Trophoblast cell (in vitro differentiated cells and primary cell): Measurements from ENCODE around the gene CCNY.

Experiments used
- DNase-seq, 2 donors: peaks; one replicate each; pipeline ENCODE4 v3.0.0-alpha.2; 2016
- H2AFZ ChIP-seq: 2 replicates; pipeline ENCODE4 v1.6.1; 2013; ENCODE audit warnings: low read length, moderate library complexity, mild to moderate bottlenecking; ENCODE audit not compliant: insufficient read depth, poor library complexity
- H2AK5ac ChIP-seq: 2 replicates; pipeline ENCODE4 v1.6.1; 2013; ENCODE audit warnings: mild to moderate bottlenecking, low read length
- H2BK120ac ChIP-seq: 2 replicates; pipeline ENCODE4 v1.6.1; 2013; ENCODE audit warnings: low read length, mild to moderate bottlenecking, moderate library complexity; ENCODE audit not compliant: insufficient read depth, poor library complexity
- H2BK12ac ChIP-seq: 2 replicates; pipeline ENCODE4 v1.6.1; 2013; ENCODE audit warnings: mild to moderate bottlenecking, low read length, moderate library complexity
- H2BK5ac ChIP-seq: 2 replicates; pipeline ENCODE4 v1.6.1; 2013; ENCODE audit warnings: low read length, low read depth, moderate library complexity, mild to moderate bottlenecking; ENCODE audit not compliant: poor library complexity
- H3K14ac ChIP-seq: 2 replicates; pipeline ENCODE4 v1.6.1; 2013; ENCODE audit warnings: mild to moderate bottlenecking, low read length
- H3K18ac ChIP-seq: 2 replicates; pipeline ENCODE4 v1.6.1; 2013; ENCODE audit warnings: mild to moderate bottlenecking, low read length
- H3K23ac ChIP-seq: 2 replicates; pipeline ENCODE4 v1.6.1; 2013; ENCODE audit warnings: low read length
- H3K27ac ChIP-seq: 2 replicates; pipeline ENCODE4 v1.5.1; 2013; ENCODE audit warnings: low read depth, mild to moderate bottlenecking, inconsistent platforms, low read length, moderate library complexity
- H3K27me3 ChIP-seq: 2 replicates; pipeline ENCODE4 v1.6.1; 2013; ENCODE audit warnings: inconsistent platforms, mild to moderate bottlenecking, low read length, moderate library complexity; ENCODE audit not compliant: insufficient read depth
- H3K36me3 ChIP-seq, 2 experiments: 1 replicate in 1 of 2; 2 replicates in 1 of 2; pipeline ENCODE4 v1.6.1; 2013; ENCODE audit warnings: low read length in 2 of 2, mild to moderate bottlenecking in 2 of 2, moderate library complexity in 1 of 2; ENCODE audit not compliant: insufficient read depth in 2 of 2, control insufficient read depth in 1 of 2
- H3K4ac ChIP-seq: 2 replicates; pipeline ENCODE4 v1.6.1; 2013; ENCODE audit warnings: low read depth, mild to moderate bottlenecking, low read length, moderate library complexity
- H3K4me1 ChIP-seq, 2 experiments: 1 replicate in 1 of 2; 2 replicates in 1 of 2; pipeline ENCODE4 v1.6.1; 2013; ENCODE audit warnings: low read length in 2 of 2, mild to moderate bottlenecking in 2 of 2, moderate library complexity in 1 of 2; ENCODE audit not compliant: insufficient read depth in 2 of 2, control insufficient read depth in 1 of 2
- H3K4me2 ChIP-seq: 2 replicates; pipeline ENCODE4 v1.6.1; 2013; ENCODE audit warnings: inconsistent platforms, mild to moderate bottlenecking, low read length, moderate library complexity
- H3K4me3 ChIP-seq: 2 replicates; pipeline ENCODE4 v1.5.1; 2013; ENCODE audit warnings: mild to moderate bottlenecking, low read depth, low read length, inconsistent platforms
- H3K79me1 ChIP-seq: one replicate; pipeline ENCODE4 v1.6.1; 2013; ENCODE audit warnings: low read length
- H3K79me2 ChIP-seq: 2 replicates; pipeline ENCODE4 v1.6.1; 2013; ENCODE audit warnings: low read length, mild to moderate bottlenecking; ENCODE audit not compliant: control insufficient read depth, insufficient read depth, poor library complexity
- H3K9ac ChIP-seq: 2 replicates; pipeline ENCODE4 v1.6.1; 2013; ENCODE audit warnings: mild to moderate bottlenecking, low read length
- H3K9me3 ChIP-seq: 2 replicates; pipeline ENCODE4 v1.6.1; 2013; ENCODE audit warnings: low read depth, mild to moderate bottlenecking, control low read depth, inconsistent platforms, low read length; ENCODE audit not compliant: insufficient read depth
- H4K12ac ChIP-seq: 2 replicates; pipeline ENCODE4 v1.6.1; 2013; ENCODE audit warnings: low read depth, mild to moderate bottlenecking, low read length, moderate library complexity
- H4K8ac ChIP-seq: 2 replicates; pipeline ENCODE4 v1.6.1; 2013; ENCODE audit warnings: low read depth, mild to moderate bottlenecking, low read length, moderate library complexity
- H4K91ac ChIP-seq: one replicate; pipeline ENCODE4 v1.6.1; 2013; ENCODE audit warnings: low read depth, mild to moderate bottlenecking, low read length, moderate library complexity
- WGBS: extraction: QIAGEN DNeasy Blood & Tissue Kit; methylation state at CpG from one replicate; pipeline ENCODE4 v1.1.7; 2013; ENCODE audit warnings: missing lambda C conversion rate; ENCODE audit not compliant: insufficient read length, insufficient coverage; ENCODE audit errors: extremely low coverage; 5-methylcytosine and 5-hydroxymethylcytosine counted together

CCNY gene

DNA sequence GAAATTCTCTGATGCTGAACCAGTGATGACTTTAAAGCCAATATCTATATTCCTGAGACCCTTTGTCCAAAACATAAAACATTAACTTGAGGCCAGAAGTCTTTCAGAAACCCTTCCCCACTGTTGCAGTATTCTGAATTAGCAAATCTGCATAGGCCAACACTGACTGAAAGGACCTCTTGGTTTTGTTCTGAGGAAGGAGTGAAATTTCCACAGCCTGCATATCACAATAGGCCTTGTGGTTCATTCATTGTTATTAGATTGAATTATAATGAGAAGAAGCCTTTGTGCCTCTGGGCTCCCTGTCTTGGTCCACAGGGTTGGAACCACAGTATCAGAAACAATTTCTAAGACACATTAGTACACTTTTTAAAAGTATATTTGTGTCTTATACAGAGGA lies 90.3 kb downstream of the CCNY start:
- DNase-seq: no peak
- H4K8ac ChIP-seq: no peak overlapping the region
- peaks cover 1% of the 10 kb centered on the region for H3K9me3 ChIP-seq
- H3K18ac ChIP-seq: no peak overlapping the region
- no peak overlapping the region for H2BK5ac ChIP-seq
- H3K27ac ChIP-seq: no peak overlapping the region
- H3K79me2 ChIP-seq: peaks cover 4% of the 10 kb centered on the region
- H3K23ac ChIP-seq: no peak overlapping the region
- H4K12ac ChIP-seq: no peak overlapping the region
- no peak overlapping the region for H3K14ac ChIP-seq
- no peaks in the 10 kb centered on the region for H3K36me3 ChIP-seq
- no peak overlapping the region for H2BK12ac ChIP-seq
- no peak overlapping the region for H3K9ac ChIP-seq
- H2BK120ac ChIP-seq: no peak overlapping the region
- no peak overlapping the region for H2AK5ac ChIP-seq
- no peak overlapping the region for H4K91ac ChIP-seq
- no peak overlapping the region for H3K4ac ChIP-seq
- H3K27me3 ChIP-seq: no peaks in the 10 kb centered on the region
- peaks cover 2% of the 10 kb centered on the region for H3K79me1 ChIP-seq
- H3K4me2 ChIP-seq: no peak overlapping the region
- H3K4me1 ChIP-seq: peaks cover 8% of the 10 kb centered on the region in 2 experiments
- H2AFZ ChIP-seq: no peak overlapping the region
- H3K4me3 ChIP-seq: no peak overlapping the region

DNA sequence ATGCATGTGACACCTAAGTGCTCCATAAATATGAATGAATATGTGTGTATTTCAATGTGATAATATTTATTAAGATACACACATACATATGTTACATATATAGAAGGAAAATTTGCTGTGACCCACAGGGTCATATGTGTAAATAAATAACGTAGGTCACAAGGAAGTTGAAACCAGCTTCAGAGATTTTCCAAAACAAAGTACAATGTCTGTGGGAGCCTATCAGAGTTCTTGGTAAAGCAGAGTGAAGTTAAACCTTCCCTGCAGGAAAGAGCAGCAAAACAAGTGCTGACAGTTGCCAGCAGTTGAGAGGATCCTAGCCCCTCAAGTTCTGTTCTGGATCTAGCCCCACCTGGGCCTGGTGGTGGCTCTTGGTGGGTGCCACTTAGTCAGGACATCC lies 91.2 kb downstream of the CCNY start:
- no peak overlapping the region for H4K91ac ChIP-seq
- no peak overlapping the region for H2AFZ ChIP-seq
- no peaks in the 10 kb centered on the region for H3K27me3 ChIP-seq
- DNase-seq: no peak
- no peaks in the 10 kb centered on the region for H3K36me3 ChIP-seq
- no peak overlapping the region for H3K4me2 ChIP-seq
- H3K4ac ChIP-seq: no peak overlapping the region
- no peak overlapping the region for H4K12ac ChIP-seq
- peaks cover 4% of the 10 kb centered on the region for H3K79me2 ChIP-seq
- no peak overlapping the region for H3K18ac ChIP-seq
- WGBS: no CpG with 5 or more reads among the region's 1 CpG
- H3K27ac ChIP-seq: no peak overlapping the region
- H3K14ac ChIP-seq: no peak overlapping the region
- H2AK5ac ChIP-seq: no peak overlapping the region
- no peak overlapping the region for H2BK12ac ChIP-seq
- no peak overlapping the region for H2BK120ac ChIP-seq
- H3K23ac ChIP-seq: no peak overlapping the region
- H3K4me1 ChIP-seq: peaks cover 6 to 8% of the 10 kb centered on the region in 2 experiments
- no peaks in the 10 kb centered on the region for H3K79me1 ChIP-seq
- no peak overlapping the region for H3K9ac ChIP-seq
- H3K4me3 ChIP-seq: no peak overlapping the region
- H2BK5ac ChIP-seq: no peak overlapping the region
- H4K8ac ChIP-seq: no peak overlapping the region
- H3K9me3 ChIP-seq: peaks cover 1% of the 10 kb centered on the region

- no peak overlapping the region for H4K91ac ChIP-seq
- no peak overlapping the region for H2BK120ac ChIP-seq
- H3K4ac ChIP-seq: no peak overlapping the region
- no peak overlapping the region for H2BK5ac ChIP-seq
- H3K9me3 ChIP-seq: peaks cover 1% of the 10 kb centered on the region
- H3K27ac ChIP-seq: no peak overlapping the region
- no peak overlapping the region for H2AFZ ChIP-seq
- no peak for DNase-seq
- H3K14ac ChIP-seq: no peak overlapping the region
- peak overlapping the region; percentile 23 for H3K4me3 ChIP-seq
- H4K8ac ChIP-seq: no peak overlapping the region
- H3K4me1 ChIP-seq: peaks cover 6 to 8% of the 10 kb centered on the region in 2 experiments
- no peaks in the 10 kb centered on the region for H3K79me1 ChIP-seq
- H3K36me3 ChIP-seq: no peaks in the 10 kb centered on the region
- H3K23ac ChIP-seq: peak overlapping the region; percentile 56
- WGBS: no CpG with 5 or more reads among the region's 1 CpG
- H3K4me2 ChIP-seq: no peak overlapping the region
- no peak overlapping the region for H3K9ac ChIP-seq
- H3K18ac ChIP-seq: no peak overlapping the region
- H3K79me2 ChIP-seq: peaks cover 4% of the 10 kb centered on the region
- no peak overlapping the region for H2BK12ac ChIP-seq
- no peak overlapping the region for H4K12ac ChIP-seq
- no peak overlapping the region for H2AK5ac ChIP-seq
- H3K27me3 ChIP-seq: no peaks in the 10 kb centered on the region
Observed at GRCh38 chr10:35428521-35428920, 92.2 kb downstream of the CCNY start.

DNA sequence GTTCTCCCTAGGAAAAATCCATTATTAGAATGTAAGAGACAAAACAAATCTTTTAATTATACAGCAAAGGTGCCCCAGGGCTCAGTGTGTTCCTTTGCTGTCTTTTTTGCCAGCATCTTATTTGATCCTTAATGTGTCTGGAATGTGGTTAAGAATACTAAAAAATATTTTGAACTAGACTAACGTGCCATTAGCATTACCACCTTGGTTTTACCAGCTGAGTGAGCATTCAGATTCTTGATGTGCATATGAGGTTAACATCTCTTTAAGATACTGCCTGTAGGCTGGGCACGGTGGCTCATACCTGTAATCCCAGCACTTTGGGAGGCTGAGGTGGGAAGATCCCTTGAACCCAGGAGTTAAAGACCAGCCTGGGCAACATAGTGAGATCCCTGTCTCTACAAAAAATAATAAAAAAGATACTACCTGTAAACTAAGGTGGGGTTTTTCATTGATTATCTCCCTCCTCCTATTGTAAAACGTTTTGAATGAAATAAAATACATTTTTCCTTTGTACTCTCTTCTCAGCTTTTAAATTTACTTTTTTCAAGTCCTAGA lies 96.6 kb downstream of the CCNY start:
- H2AFZ ChIP-seq: no peak overlapping the region
- no peaks in the 10 kb centered on the region for H3K9me3 ChIP-seq
- no peaks in the 10 kb centered on the region for H3K27me3 ChIP-seq
- H2BK5ac ChIP-seq: no peak overlapping the region
- no CpG with 5 or more reads among the region's 3 CpGs for WGBS
- H2BK12ac ChIP-seq: no peak overlapping the region
- no peak overlapping the region for H3K14ac ChIP-seq
- DNase-seq: peak in 1 of 2 donors; percentile 56
- no peak overlapping the region for H4K12ac ChIP-seq
- no peak overlapping the region for H4K91ac ChIP-seq
- no peak overlapping the region for H3K23ac ChIP-seq
- peaks cover 3% of the 10 kb centered on the region for H3K79me2 ChIP-seq
- H2BK120ac ChIP-seq: no peak overlapping the region
- no peak overlapping the region for H3K18ac ChIP-seq
- H3K4me2 ChIP-seq: no peak overlapping the region
- no peak overlapping the region for H3K9ac ChIP-seq
- no peak overlapping the region for H3K4ac ChIP-seq
- no peak overlapping the region for H3K27ac ChIP-seq
- H2AK5ac ChIP-seq: no peak overlapping the region
- H3K4me1 ChIP-seq: no peaks in the 10 kb centered on the region
- no peaks in the 10 kb centered on the region for H3K36me3 ChIP-seq
- H4K8ac ChIP-seq: no peak overlapping the region
- H3K4me3 ChIP-seq: no peak overlapping the region
- H3K79me1 ChIP-seq: no peaks in the 10 kb centered on the region
